ENCODE results near the gene SUPT4H1.
"Not testable (repeated sequence)": the region's sequence is repeated elsewhere in the genome, so short reads cannot be mapped to it uniquely, and the experiment has no call there.

Gene SUPT4H1

GRCh38 chr17:58351831-58352595, at the start of gene SUPT4H1:
TSS of gene SUPT4H1 (minus strand) at chr17:58352201. CDS start at chr17:58352135, 66 bp downstream.
- DNase-seq = peak; percentile 92

- no peak for DNase-seq
Observed at GRCh38 chr17:58401287-58401686, 49.3 kb upstream of the SUPT4H1 start.

GRCh38 chr17:58400826-58401225, 48.8 kb upstream of the SUPT4H1 start:
- no peak for DNase-seq

GRCh38 chr17:58399974-58400373, 48.0 kb upstream of the SUPT4H1 start:
- no peak for DNase-seq

- no peak for DNase-seq
Observed at GRCh38 chr17:58398574-58399266, 46.7 kb upstream of the SUPT4H1 start.

GRCh38 chr17:58397421-58397820, 45.4 kb upstream of the SUPT4H1 start:
- not testable (repeated sequence) for DNase-seq

GRCh38 chr17:58396173-58396572, 44.2 kb upstream of the SUPT4H1 start:
- DNase-seq = no peak

- DNase-seq = no peak
Observed at GRCh38 chr17:58394534-58395223, 42.7 kb upstream of the SUPT4H1 start.

- DNase-seq = no peak
Observed at GRCh38 chr17:58391302-58391984, 39.4 kb upstream of the SUPT4H1 start.

GRCh38 chr17:58390884-58391283, 38.9 kb upstream of the SUPT4H1 start:
- no peak for DNase-seq

- no peak for DNase-seq
Observed at GRCh38 chr17:58388302-58389190, 36.5 kb upstream of the SUPT4H1 start.

- no peak for DNase-seq
Observed at GRCh38 chr17:58387834-58388233, 35.8 kb upstream of the SUPT4H1 start.

GRCh38 chr17:58386708-58387107, 34.7 kb upstream of the SUPT4H1 start:
- DNase-seq = no peak

GRCh38 chr17:58385359-58385899, 33.4 kb upstream of the SUPT4H1 start:
- no peak for DNase-seq

GRCh38 chr17:58384897-58385296, 32.9 kb upstream of the SUPT4H1 start:
- no peak for DNase-seq

GRCh38 chr17:58383892-58384462, 32.0 kb upstream of the SUPT4H1 start:
- DNase-seq = no peak

GRCh38 chr17:58382872-58383242, 30.9 kb upstream of the SUPT4H1 start:
- DNase-seq = no peak

- no peak for DNase-seq
Observed at GRCh38 chr17:58382108-58382871, 30.3 kb upstream of the SUPT4H1 start.

GRCh38 chr17:58381124-58382035, 29.4 kb upstream of the SUPT4H1 start:
- no peak for DNase-seq
